ENCODE results near the gene PRR22.

DNA sequence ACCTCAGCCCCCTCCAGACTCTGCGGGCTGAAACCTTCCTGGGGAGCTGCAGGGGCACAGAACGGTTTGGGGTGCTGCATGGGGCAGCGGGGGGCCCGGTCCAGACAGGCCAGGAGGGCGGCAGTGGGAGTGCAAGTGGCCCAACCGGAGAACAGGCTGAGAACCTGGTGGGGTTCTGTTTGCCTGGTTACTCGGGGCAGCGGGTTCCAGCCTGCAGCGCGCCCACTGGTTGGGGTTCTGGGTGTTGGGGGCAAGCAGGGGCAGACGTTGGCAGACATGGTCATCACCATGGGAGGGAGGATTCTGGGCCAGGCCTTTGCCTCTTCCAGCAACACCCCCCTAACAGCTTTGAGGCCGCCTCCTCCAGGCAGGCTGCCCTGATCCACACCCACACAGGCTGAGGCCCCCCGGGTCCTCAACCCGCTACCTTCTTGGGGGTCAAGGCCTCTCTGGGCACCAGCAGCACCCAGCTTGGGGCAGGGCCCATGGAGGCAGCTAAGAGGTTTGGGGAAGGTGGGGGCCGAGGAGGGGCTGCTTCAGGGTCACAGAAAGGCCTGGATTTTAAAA lies at the start of gene PRR22:
- TF ChIP-seq, protein P1, sequence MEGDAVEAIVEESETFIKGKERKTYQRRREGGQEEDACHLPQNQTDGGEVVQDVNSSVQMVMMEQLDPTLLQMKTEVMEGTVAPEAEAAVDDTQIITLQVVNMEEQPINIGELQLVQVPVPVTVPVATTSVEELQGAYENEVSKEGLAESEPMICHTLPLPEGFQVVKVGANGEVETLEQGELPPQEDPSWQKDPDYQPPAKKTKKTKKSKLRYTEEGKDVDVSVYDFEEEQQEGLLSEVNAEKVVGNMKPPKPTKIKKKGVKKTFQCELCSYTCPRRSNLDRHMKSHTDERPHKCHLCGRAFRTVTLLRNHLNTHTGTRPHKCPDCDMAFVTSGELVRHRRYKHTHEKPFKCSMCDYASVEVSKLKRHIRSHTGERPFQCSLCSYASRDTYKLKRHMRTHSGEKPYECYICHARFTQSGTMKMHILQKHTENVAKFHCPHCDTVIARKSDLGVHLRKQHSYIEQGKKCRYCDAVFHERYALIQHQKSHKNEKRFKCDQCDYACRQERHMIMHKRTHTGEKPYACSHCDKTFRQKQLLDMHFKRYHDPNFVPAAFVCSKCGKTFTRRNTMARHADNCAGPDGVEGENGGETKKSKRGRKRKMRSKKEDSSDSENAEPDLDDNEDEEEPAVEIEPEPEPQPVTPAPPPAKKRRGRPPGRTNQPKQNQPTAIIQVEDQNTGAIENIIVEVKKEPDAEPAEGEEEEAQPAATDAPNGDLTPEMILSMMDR (IDR thresholded peaks at IDR 0.05; ENCODE audit: poor library complexity): no peak
- TF ChIP-seq EZH2phosphoT487 (IDR thresholded peaks at IDR 0.05; ENCODE audit: low read depth, severe bottlenecking, unreplicated experiment): no peak
- no peak for TF ChIP-seq EZH2 (IDR thresholded peaks at IDR 0.05; ENCODE audit: borderline replicate concordance)

Measured in hepatocyte (in vitro differentiated cells).